ENCODE measurements around the gene PSMC5. TPM values are rescaled to one million over a fixed set of nuclear protein-coding genes. Genes with fewer than 3 reads are reported as not detected.
A peak's percentile ranks its signal among the peaks of the same experiment; 100 is the strongest.
"Not testable (repeated sequence)": the region's sequence is repeated elsewhere in the genome, so short reads cannot be mapped to it uniquely, and the experiment has no call there.

The PSMC5 gene
- total RNA-seq, 1 donor from 2014 or later: 204 TPM

DNA sequence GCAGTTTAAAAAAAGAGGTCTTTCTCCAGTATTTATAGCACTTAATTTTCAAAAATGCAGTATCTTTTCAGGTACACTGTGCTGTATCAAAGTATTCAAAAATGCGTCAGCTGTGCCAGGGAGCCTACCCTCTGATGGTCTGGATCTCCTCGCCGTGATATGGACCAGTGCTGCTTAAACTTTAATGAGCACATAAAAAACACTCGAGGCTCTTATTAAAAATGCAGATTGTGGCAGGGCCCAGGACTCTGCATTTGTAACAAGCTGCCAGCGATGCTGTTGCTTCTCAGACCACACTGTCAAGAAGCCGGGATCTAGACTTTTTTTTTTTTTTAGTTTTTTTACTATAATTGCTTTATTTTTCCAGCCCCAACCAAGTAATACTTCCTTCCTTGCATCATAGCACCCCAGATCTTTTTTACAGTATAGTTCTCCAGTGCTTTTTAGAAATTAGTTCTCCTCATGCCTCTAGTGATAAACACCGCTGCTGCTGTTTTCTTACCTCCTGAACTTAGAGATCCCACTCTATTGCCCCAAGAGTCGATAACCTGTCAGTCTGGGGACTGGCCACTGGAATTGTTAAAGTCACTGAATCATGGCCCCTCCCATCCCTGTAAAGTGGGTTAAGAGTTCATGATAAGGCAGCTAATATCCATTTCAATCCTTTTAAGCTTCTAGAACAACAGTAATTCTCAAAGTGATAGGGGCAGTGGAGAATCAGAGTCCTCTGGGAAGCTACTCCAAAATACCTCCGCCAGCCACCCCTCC is 16.9 kb downstream of the PSMC5 start:
- intact Hi-C loops (cut with micrococcal nuclease): loop anchor here (1.0 to 10.0 kb wide), 8 partner anchors 17 to 301 kb away; partner anchors contain the start of genes CCDC47, DCAF7, FTSJ3 and LIMD2
- Mint-ChIP-seq H3K9me3 (peaks cover 11% of the 10 kb centered on the region), H3K27ac (peak overlapping the region; percentile 89)

DNA sequence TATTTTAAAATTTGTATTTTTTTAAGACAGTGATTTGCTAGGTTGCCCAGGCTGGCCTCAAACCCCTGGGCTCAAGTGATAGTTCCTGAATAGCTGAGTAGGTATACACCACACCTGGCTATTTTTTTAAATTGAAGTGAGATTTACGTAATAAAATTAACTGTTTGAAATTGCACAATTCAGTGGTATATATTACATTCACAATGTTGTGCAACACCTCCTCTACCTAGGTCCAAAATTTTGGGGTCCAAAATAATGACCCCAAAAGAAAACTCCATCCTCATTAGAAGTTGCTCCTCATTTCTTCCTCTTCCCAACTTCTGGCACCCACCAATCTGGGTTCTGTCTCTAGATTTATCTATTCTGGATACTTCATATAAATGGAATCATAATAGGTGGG is 18.3 kb downstream of the PSMC5 start:
- Mint-ChIP-seq H3K4me3 (ENCODE audit: low read depth) (no peak overlapping the region), H3K4me1 (ENCODE audit: low read depth) (peaks cover 25% of the 10 kb centered on the region), H3K27ac (no peak overlapping the region), H3K9me3 (peaks cover 12% of the 10 kb centered on the region), H3K27me3 (ENCODE audit: low read depth) (peaks cover 4% of the 10 kb centered on the region), H3K36me3 (ENCODE audit: low read depth) (peaks cover 18% of the 10 kb centered on the region)
- no peak for DNase-seq (ENCODE audit: low spot score)
- intact Hi-C loops (cut with micrococcal nuclease): loop anchor here (10.0 kb wide), 2 partner anchors 149 to 299 kb away; partner anchors contain the start of gene PRR29

More for the DNA sequence above, 16.9 kb downstream of the PSMC5 start:
- Mint-ChIP-seq H3K27me3 (ENCODE audit: low read depth) (no peaks in the 10 kb centered on the region), H3K4me1 (ENCODE audit: low read depth) (peaks cover 29% of the 10 kb centered on the region), H3K4me3 (ENCODE audit: low read depth) (peak overlapping the region; percentile 84), H3K36me3 (ENCODE audit: low read depth) (peaks cover 21% of the 10 kb centered on the region)
- no peak for DNase-seq (ENCODE audit: low spot score)

DNA sequence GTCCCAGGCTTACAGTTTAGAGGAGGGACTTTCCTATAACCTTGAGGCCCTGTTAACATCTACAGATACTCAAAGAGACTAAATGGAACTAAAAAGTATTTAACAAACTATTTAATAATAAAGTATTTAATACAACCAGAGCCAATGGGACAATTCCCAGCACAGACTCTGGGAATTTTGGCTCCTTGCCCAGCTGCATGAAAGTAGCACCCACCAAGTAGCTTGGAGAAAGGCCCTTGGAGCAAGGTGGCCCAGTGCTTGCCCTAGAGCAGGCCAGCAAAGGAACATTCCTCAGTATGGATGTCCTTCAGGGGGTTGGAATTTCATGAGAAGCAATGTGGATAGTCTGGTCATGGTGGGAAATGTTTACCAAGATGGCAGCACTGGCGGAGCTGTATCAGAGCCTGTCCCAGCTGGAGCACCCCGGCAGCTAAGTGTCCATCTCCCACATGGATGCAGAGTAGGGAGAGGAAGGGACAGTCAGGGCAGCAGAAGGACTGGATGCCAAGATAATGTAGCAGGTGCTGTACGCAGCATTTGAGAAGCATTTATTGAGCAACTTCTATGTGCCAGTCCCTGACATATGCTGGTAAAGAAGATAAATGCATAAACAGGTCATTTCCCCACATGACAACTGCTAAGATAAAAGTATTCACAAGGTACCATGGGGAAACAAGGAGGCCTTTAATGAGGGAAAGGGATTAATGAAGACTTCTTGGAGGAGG is 20.5 kb downstream of the PSMC5 start:
- Mint-ChIP-seq H3K4me1 (ENCODE audit: low read depth) (peaks cover 16% of the 10 kb centered on the region), H3K4me3 (ENCODE audit: low read depth) (peak overlapping the region; percentile 27), H3K27ac (peak overlapping the region; percentile 43), H3K27me3 (ENCODE audit: low read depth) (peaks cover 14% of the 10 kb centered on the region), H3K9me3 (peaks cover 12% of the 10 kb centered on the region), H3K36me3 (ENCODE audit: low read depth) (peaks cover 6% of the 10 kb centered on the region)
- intact Hi-C loops (cut with micrococcal nuclease): loop anchor here (10.0 kb wide), 2 partner anchors 147 to 297 kb away; partner anchors contain the start of gene PRR29
- no peak for DNase-seq (ENCODE audit: low spot score)

DNA sequence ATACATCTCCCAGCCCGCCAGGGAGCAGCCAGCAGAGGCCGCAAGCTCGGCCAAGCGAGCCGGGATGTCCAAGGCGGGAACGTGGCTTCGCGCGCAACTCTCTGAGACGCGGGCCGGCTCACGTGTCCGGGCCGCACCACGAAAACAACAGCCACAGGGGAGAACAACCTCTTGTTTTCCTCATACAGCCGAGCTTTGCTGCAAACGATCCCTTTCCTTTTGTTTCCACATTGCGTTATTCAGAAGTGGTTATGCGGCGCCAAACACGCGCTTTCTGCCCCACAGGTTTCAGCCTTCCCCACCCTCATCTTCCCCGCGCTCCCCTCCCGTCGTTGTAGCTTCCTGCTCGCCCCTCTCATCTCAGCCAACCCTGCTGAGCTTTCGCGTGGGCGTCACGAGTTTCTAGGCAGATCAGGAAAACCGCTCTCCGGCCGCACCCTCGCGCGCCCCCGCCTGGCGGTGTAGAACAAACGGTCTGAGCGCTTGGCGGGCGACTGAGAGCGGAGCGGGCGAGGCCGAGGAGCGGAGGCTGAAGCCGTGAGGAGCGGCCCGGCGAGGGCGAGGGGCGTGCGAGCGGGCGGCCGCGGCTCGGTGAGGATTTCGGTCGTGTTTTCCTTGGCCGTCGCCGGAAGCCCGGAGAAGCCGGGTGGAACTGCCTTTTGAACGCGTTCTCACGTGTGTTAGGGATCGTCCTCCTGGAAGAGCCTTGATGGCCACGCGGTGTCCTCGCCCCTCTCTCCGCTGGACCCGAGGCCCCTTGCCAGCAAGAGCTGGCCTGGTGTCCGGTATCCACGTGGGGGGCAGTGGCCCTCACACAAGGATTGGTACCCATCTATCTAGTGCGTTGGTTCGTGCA is 21.8 kb downstream of the PSMC5 start:
- intact Hi-C loops (cut with micrococcal nuclease): loop anchor here (10.0 kb wide), 2 partner anchors 146 to 296 kb away; partner anchors contain the start of gene PRR29
- H3K4me1 Mint-ChIP-seq (ENCODE audit: low read depth): peaks cover 14% of the 10 kb centered on the region
- H3K27ac Mint-ChIP-seq: peak overlapping the region; percentile 96

DNA sequence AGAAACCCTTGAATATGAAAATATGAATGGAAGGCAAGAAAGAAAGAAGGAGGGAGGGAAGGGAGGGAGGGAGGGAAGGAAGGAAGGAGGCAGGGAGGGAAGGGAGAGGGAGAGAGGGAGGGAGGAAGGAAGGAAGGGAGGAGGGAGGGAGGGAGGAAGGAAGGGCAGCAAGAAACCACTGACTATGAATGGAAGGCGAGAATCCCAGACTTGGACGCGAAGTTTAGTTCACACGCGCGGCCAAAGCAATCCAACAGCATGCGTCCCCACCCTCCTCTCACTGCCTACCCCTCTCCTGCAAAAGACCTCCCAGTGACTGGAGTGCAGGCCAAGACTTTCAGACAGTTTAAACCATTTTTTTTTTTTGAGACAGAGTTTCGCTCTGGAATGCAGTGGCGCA is 23.2 kb downstream of the PSMC5 start:
- H3K9me3 Mint-ChIP-seq: peaks cover 12% of the 10 kb centered on the region
- H3K27ac Mint-ChIP-seq: no peak overlapping the region
- H3K36me3 Mint-ChIP-seq (ENCODE audit: low read depth): peaks cover 6% of the 10 kb centered on the region
- DNase-seq (ENCODE audit: low spot score): no peak
- H3K4me3 Mint-ChIP-seq (ENCODE audit: low read depth): no peak overlapping the region
- H3K27me3 Mint-ChIP-seq (ENCODE audit: low read depth): peaks cover 17% of the 10 kb centered on the region
- intact Hi-C loops (cut with micrococcal nuclease): no loop called here
- peaks cover 8% of the 10 kb centered on the region for H3K4me1 Mint-ChIP-seq (ENCODE audit: low read depth)

More for the DNA sequence above, 21.8 kb downstream of the PSMC5 start:
- DNase-seq (ENCODE audit: low spot score): peak; percentile 93
- H3K36me3 Mint-ChIP-seq (ENCODE audit: low read depth): peaks cover 6% of the 10 kb centered on the region
- peaks cover 17% of the 10 kb centered on the region for H3K27me3 Mint-ChIP-seq (ENCODE audit: low read depth)
- peaks cover 12% of the 10 kb centered on the region for H3K9me3 Mint-ChIP-seq
- peak overlapping the region; percentile 78 for H3K4me3 Mint-ChIP-seq (ENCODE audit: low read depth)

DNA sequence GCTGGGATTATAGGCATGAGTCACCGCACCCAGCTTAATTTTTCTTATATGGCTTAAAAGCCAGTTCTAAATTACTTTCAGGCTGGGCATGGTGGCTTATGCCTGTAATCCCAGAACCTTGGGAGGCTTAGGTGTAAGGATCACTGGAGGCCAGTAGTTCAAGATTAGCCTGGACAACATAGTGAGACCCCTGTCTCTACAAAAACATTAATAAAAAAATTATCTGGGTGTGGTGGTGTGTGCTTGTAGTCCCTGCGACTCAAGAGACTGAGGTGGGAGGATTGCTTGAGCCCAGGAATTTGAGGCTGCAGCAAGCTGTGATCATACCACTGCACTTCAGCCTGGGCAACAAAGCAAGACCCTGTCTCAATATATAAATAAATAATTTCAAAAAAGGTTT is 26.0 kb downstream of the PSMC5 start:
- DNase-seq (ENCODE audit: low spot score): no peak
- peaks cover 5% of the 10 kb centered on the region for H3K4me1 Mint-ChIP-seq (ENCODE audit: low read depth)
- peaks cover 7% of the 10 kb centered on the region for H3K9me3 Mint-ChIP-seq
- peaks cover 20% of the 10 kb centered on the region for H3K27me3 Mint-ChIP-seq (ENCODE audit: low read depth)
- peaks cover under 1% of the 10 kb centered on the region for H3K36me3 Mint-ChIP-seq (ENCODE audit: low read depth)
- no peak overlapping the region for H3K4me3 Mint-ChIP-seq (ENCODE audit: low read depth)
- no peak overlapping the region for H3K27ac Mint-ChIP-seq
- intact Hi-C loops (cut with micrococcal nuclease): no loop called here

DNA sequence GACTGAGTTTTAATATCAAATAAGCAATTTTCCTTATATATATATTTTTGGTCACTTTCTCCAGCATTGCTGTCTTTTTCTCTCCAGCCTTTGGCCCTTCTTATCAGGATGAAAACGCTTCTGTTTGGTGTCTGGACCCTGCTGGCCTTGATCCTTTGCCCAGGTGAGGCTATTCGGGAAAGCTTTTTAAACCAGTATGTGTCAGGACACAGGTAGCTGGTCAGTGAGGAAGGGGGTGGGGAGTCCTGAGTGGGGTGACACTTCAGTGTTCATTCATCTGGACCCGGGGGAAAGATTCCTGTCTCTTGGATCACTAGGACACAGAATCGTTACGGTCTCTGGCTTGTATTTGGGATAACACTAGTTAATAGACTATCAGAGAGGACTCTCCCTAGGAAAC is 27.5 kb downstream of the PSMC5 start:
- H3K27ac Mint-ChIP-seq: no peak overlapping the region
- no peaks in the 10 kb centered on the region for H3K9me3 Mint-ChIP-seq
- H3K36me3 Mint-ChIP-seq (ENCODE audit: low read depth): no peaks in the 10 kb centered on the region
- DNase-seq (ENCODE audit: low spot score): no peak
- H3K4me3 Mint-ChIP-seq (ENCODE audit: low read depth): no peak overlapping the region
- H3K27me3 Mint-ChIP-seq (ENCODE audit: low read depth): peaks cover 20% of the 10 kb centered on the region
- intact Hi-C loops (cut with micrococcal nuclease): no loop called here
- H3K4me1 Mint-ChIP-seq (ENCODE audit: low read depth): no peaks in the 10 kb centered on the region

DNA sequence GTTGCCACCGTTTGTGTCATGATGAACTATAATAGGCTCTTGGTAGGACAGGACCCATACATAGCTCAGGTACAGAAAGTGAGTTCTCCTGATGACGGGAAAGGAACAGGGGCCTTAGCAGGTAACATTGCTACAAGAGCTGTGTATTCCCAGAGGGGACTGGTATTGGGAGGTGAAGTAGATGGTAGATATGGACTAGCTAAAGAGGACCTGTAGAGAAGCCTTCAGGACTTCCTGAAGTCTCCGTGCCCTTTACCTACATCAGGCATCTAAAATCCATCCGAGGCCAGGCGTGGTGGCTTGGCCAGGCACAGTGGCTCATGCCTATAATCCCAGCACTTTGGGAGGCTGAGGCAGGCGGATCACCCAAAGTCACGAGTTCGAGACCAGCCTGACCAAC is 28.0 kb downstream of the PSMC5 start:
- Mint-ChIP-seq H3K27me3 (ENCODE audit: low read depth) (peaks cover 21% of the 10 kb centered on the region), H3K36me3 (ENCODE audit: low read depth) (no peaks in the 10 kb centered on the region), H3K27ac (no peak overlapping the region), H3K9me3 (no peaks in the 10 kb centered on the region), H3K4me1 (ENCODE audit: low read depth) (no peaks in the 10 kb centered on the region), H3K4me3 (ENCODE audit: low read depth) (no peak overlapping the region)
- no peak for DNase-seq (ENCODE audit: low spot score)
- intact Hi-C loops (cut with micrococcal nuclease): no loop called here

DNA sequence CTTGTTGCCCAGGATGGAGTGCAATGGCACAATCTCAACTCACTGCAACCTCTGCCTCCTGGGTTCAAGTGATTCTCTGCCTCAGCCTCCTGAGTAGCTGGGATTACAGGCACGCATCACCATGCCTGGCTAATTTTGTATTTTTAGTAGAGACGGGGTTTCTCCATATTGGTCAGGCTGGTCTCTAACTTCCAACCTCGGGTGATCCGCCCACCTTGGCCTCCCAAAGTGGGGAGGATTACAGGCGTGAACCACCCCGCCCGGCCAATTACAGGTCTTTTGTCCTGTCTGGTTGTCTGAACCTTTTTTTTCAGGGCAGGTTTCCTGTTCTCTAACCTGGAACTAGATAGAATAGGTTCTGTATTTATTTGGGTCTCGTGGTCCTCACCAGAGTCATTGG is 29.2 kb downstream of the PSMC5 start:
- H3K36me3 Mint-ChIP-seq (ENCODE audit: low read depth); H3K27ac Mint-ChIP-seq; DNase-seq (ENCODE audit: low spot score); intact Hi-C loops (cut with micrococcal nuclease); H3K9me3 Mint-ChIP-seq; H3K4me3 Mint-ChIP-seq (ENCODE audit: low read depth); H3K4me1 Mint-ChIP-seq (ENCODE audit: low read depth): not testable (repeated sequence)
- H3K27me3 Mint-ChIP-seq (ENCODE audit: low read depth): peaks cover 18% of the 10 kb centered on the region

DNA sequence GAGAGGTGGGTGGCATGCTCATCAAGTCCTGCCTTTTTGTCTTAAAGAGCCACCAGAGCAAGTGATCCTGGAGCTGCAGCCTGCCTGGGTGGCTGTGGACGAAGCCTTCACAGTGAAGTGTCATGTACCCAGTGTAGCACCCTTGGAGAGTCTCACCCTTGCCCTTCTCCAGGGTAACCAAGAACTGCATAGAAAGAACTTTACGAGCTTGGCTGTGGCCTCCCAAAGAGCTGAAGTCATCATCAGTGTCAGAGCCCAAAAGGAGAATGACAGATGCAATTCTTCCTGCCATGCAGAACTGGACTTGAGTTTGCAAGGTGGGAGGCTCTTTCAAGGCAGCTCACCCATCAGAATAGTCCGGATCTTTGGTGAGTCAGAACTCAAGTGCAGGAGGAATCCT is 32.0 kb downstream of the PSMC5 start:
- H3K4me3 Mint-ChIP-seq (ENCODE audit: low read depth): no peak overlapping the region
- no peaks in the 10 kb centered on the region for H3K4me1 Mint-ChIP-seq (ENCODE audit: low read depth)
- intact Hi-C loops (cut with micrococcal nuclease): no loop called here
- H3K36me3 Mint-ChIP-seq (ENCODE audit: low read depth): no peaks in the 10 kb centered on the region
- DNase-seq (ENCODE audit: low spot score): no peak
- no peaks in the 10 kb centered on the region for H3K9me3 Mint-ChIP-seq
- peaks cover 8% of the 10 kb centered on the region for H3K27me3 Mint-ChIP-seq (ENCODE audit: low read depth)
- H3K27ac Mint-ChIP-seq: no peak overlapping the region

DNA sequence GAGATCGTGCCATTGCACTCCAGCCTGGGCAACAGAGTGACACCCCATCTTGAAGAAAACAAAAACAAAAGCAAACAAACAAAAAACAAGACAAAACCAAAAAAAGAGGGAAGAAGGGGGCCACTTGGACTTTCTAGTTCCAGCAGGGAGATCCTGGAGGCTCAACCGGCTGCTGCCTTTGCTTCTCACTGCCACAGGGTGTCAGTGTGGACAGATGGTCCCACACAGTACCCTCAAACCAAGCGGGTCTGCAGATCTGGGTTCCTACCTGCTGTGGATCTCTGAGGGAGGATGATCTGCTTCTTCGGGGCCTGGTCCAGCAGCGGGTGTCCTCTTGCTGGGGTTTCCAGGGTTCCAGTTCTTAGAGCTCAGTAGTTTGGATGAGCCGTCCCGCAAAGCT is 39.4 kb downstream of the PSMC5 start:
- DNase-seq (ENCODE audit: low spot score); H3K27me3 Mint-ChIP-seq (ENCODE audit: low read depth); H3K4me3 Mint-ChIP-seq (ENCODE audit: low read depth); H3K36me3 Mint-ChIP-seq (ENCODE audit: low read depth); H3K9me3 Mint-ChIP-seq; H3K27ac Mint-ChIP-seq; H3K4me1 Mint-ChIP-seq (ENCODE audit: low read depth); intact Hi-C loops (cut with micrococcal nuclease): not testable (repeated sequence)

DNA sequence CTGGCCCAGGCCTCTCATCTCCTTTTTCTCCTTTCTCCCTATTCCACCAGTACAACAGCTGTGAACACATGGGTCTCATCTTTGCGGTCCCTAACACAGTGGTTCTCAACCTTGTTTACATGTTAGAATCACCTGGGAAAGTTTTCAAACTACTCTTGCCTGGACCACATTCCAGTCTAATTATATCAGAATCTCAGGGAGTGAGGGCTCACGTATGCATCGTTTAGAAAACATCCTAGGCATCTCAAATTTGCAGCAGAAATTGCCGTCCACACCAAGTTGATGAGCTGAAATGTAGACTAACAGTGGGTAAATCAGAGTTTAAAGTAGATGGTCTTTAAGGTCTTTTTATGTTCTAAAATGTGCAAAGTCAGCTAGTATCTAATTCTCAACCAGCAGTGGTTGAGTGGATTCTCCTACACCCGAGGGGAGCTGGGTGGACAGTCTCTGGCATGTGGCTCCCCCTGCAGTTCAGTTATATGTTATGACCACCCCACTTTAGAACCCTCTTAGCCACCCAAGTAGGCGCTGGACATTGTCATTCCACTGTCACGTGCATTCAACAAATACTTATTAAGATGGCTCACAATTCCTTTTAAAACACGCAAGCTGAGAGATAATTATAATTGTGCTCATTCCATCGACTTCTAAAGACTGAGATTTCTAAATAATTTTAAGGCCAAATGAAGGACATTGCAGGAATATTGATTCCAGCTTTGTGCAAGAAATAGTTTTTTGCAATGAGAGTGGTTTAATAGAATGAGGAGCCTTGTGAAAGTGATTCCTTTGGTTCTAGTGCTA is 42.5 kb downstream of the PSMC5 start:
- H3K4me1 Mint-ChIP-seq (ENCODE audit: low read depth); DNase-seq (ENCODE audit: low spot score); H3K36me3 Mint-ChIP-seq (ENCODE audit: low read depth); H3K27me3 Mint-ChIP-seq (ENCODE audit: low read depth); H3K27ac Mint-ChIP-seq; intact Hi-C loops (cut with micrococcal nuclease); H3K4me3 Mint-ChIP-seq (ENCODE audit: low read depth); H3K9me3 Mint-ChIP-seq: not testable (repeated sequence)

Data from activated T-helper 2 cell treated with anti-CD3 and anti-CD28 coated beads, Interferon-gamma antibody, Interleukin-2, Interleukin-4, amounts not matched to agents 10 μg/mL and 5 μg/mL and 100 μg/mL, durations not matched to agents 14 hours and 24 hours and 36 hours (primary cell).